ENCODE data around the gene PHYHIPL. TPM values are rescaled to one million over a fixed set of nuclear protein-coding genes. Genes with fewer than 3 reads are reported as not detected.

The PHYHIPL gene
- total and polyA plus RNA-seq, 2 of the 8 experiments (the other 6 are each of a cell fraction or from before 2014, with no cell fraction given): 0.23 to 0.48 TPM

GRCh38 chr10:59257224-59257623 is 80.8 kb downstream of the PHYHIPL start:
- DNase-seq (ENCODE audit: low read depth in 1 of 2, low spot score in 2 of 2) (no peak), FAIRE-seq (no peak)
- Histone ChIP-seq H3K18ac (ENCODE audit: extremely low read depth, low read length) (no peak overlapping the region), H2BK12ac (ENCODE audit: low read depth, low read length) (no peak overlapping the region), H3K23me2 (ENCODE audit: low read depth, low read length) (no peaks in the 10 kb centered on the region), H3K4me2 (ENCODE audit: insufficient read depth in 1 of 2, low read depth in 2 of 2, low read length in 2 of 2) (no peak overlapping the region), H2BK20ac (ENCODE audit: low read length) (no peak overlapping the region), H2BK120ac (replicated peaks; ENCODE audit: low read depth, low read length) (no peak overlapping the region), H3K9me3 (ENCODE audit: insufficient read depth in 2 of 2, low read depth in 1 of 2, low read length in 1 of 2) (no peaks in the 10 kb centered on the region), H3K9ac (replicated peaks in 1 of 4; ENCODE audit: extremely low read depth in 1 of 4, low read depth in 3 of 4, low read length in 3 of 4) (no peak overlapping the region), H3K36me3 (ENCODE audit: control insufficient read depth in 2 of 4, insufficient read depth in 4 of 4, low read length in 3 of 4) (no peaks in the 10 kb centered on the region), H3K79me2 (ENCODE audit: control insufficient read depth in 1 of 2, insufficient read depth in 2 of 2, low read length in 2 of 2) (no peaks in the 10 kb centered on the region), H3K56ac (replicated peaks; ENCODE audit: insufficient read length, low read depth, low read length) (no peak overlapping the region), H3K14ac (ENCODE audit: insufficient read length) (no peak overlapping the region), H3K27me3 (replicated peaks in 1 of 4; ENCODE audit: control insufficient read depth in 3 of 4, extremely low read depth in 1 of 4, insufficient read depth in 3 of 4, low read length in 3 of 4) (no peaks in the 10 kb centered on the region), H3K4me3 (ENCODE audit: extremely low read depth in 1 of 4, insufficient read depth in 2 of 4, low read depth in 3 of 4, low read length in 4 of 4) (no peak overlapping the region), H2BK5ac (ENCODE audit: low read depth, low read length) (no peak overlapping the region), H2AK5ac (ENCODE audit: low read depth, low read length) (no peak overlapping the region), H3K23ac (ENCODE audit: insufficient read length) (no peak overlapping the region), H4K5ac (ENCODE audit: insufficient read length, low read depth, low read length) (no peak overlapping the region), H2AFZ (ENCODE audit: low read length) (no peak overlapping the region), H4K91ac (replicated peaks; ENCODE audit: insufficient read length, low read length) (no peak overlapping the region), H3K27ac (ENCODE audit: low read depth, low read length) (no peak overlapping the region), H3K4me1 (replicated peaks in 1 of 4; ENCODE audit: control insufficient read depth in 3 of 4, insufficient read depth in 4 of 4, low read length in 3 of 4) (no peaks in the 10 kb centered on the region), H2BK15ac (ENCODE audit: low read length) (no peak overlapping the region), H4K20me1 (replicated peaks in 1 of 2; ENCODE audit: control insufficient read depth in 1 of 2, insufficient read depth in 2 of 2, low read length in 2 of 2) (no peaks in the 10 kb centered on the region), H4K8ac (ENCODE audit: extremely low read depth, insufficient read depth, low read length) (no peak overlapping the region), H3K79me1 (ENCODE audit: low read depth, low read length) (no peaks in the 10 kb centered on the region), H3K4ac (replicated peaks; ENCODE audit: insufficient read length, low read depth, low read length) (no peak overlapping the region)
- ChIA-PET POLR2A (ENCODE audit: partially characterized antibody) (no interaction called here), CTCF (ENCODE audit: partially characterized antibody) (interaction anchor here (0.7 to 1.4 kb wide), 4 partner anchors 18 to 365 kb away, joined by 3 to 4 read pairs (median 4); no protein-coding TSS in a partner anchor)
- WGBS, 2 experiments (ENCODE audit: extremely low coverage in 1 of 2, insufficient coverage in 1 of 2, insufficient read length in 1 of 2, insufficient replicate concordance in 2 of 2, low coverage in 1 of 2, low lambda C conversion rate in 2 of 2, missing lambda C conversion rate in 1 of 2): 92% methylated on average over 1 of the region's 1 CpG; no CpG with 5 or more reads in 1 of the 2 experiments
- no peak for TF ChIP-seq EP300 (IDR thresholded peaks at IDR 0.05; ENCODE audit: borderline replicate concordance in 1 of 2, low read depth in 2 of 2, low read length in 2 of 2)
- no peak for TF ChIP-seq SIRT6 (IDR thresholded peaks at IDR 0.05; ENCODE audit: low read length)
- TF ChIP-seq SRF (IDR thresholded peaks at IDR 0.05; ENCODE audit: low read depth, low read length): no peak
- no peak for TF ChIP-seq CREB1 (IDR thresholded peaks at IDR 0.05)
- no peak for TF ChIP-seq BACH1 (IDR thresholded peaks at IDR 0.05; ENCODE audit: low read length)
- no peak for TF ChIP-seq BRCA1 (IDR thresholded peaks at IDR 0.05; ENCODE audit: low read depth, low read length)
- no peak for TF ChIP-seq POLR2A (IDR thresholded peaks at IDR 0.05; ENCODE audit: control extremely low read depth in 1 of 2, low read depth in 2 of 2, low read length in 2 of 2)
- TF ChIP-seq, protein P1, sequence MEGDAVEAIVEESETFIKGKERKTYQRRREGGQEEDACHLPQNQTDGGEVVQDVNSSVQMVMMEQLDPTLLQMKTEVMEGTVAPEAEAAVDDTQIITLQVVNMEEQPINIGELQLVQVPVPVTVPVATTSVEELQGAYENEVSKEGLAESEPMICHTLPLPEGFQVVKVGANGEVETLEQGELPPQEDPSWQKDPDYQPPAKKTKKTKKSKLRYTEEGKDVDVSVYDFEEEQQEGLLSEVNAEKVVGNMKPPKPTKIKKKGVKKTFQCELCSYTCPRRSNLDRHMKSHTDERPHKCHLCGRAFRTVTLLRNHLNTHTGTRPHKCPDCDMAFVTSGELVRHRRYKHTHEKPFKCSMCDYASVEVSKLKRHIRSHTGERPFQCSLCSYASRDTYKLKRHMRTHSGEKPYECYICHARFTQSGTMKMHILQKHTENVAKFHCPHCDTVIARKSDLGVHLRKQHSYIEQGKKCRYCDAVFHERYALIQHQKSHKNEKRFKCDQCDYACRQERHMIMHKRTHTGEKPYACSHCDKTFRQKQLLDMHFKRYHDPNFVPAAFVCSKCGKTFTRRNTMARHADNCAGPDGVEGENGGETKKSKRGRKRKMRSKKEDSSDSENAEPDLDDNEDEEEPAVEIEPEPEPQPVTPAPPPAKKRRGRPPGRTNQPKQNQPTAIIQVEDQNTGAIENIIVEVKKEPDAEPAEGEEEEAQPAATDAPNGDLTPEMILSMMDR (IDR thresholded peaks at IDR 0.05; ENCODE audit: control extremely low read depth in 1 of 3, insufficient read depth in 1 of 3, low read depth in 1 of 3, low read length in 3 of 3): no peak
- no peak for TF ChIP-seq JUND (IDR thresholded peaks at IDR 0.05; ENCODE audit: low read length)
